HL-60 (cell line): ENCODE results near the gene SLC30A3.

Experiments used
- GABPA ChIP-seq: IDR thresholded peaks from 2 replicates; pipeline ENCODE4 v1.6.1; 2012; ENCODE audit warnings: low read depth
- POLR2AphosphoS5 ChIP-seq: IDR thresholded peaks from 2 replicates; pipeline ENCODE4 v1.6.1; 2012; ENCODE audit warnings: low read depth
- TF ChIP-seq, protein P1 (sequence below): IDR thresholded peaks from one replicate; pipeline ENCODE4 v1.5.1; 2011; ENCODE audit warnings: low read length, control low read depth, inconsistent platforms; ENCODE audit not compliant: insufficient read depth
- TF ChIP-seq, protein P2 (sequence below): IDR thresholded peaks from 2 replicates; pipeline ENCODE4 v1.6.1; 2012; ENCODE audit warnings: low read depth; ENCODE audit not compliant: insufficient replicate concordance

DNA sequence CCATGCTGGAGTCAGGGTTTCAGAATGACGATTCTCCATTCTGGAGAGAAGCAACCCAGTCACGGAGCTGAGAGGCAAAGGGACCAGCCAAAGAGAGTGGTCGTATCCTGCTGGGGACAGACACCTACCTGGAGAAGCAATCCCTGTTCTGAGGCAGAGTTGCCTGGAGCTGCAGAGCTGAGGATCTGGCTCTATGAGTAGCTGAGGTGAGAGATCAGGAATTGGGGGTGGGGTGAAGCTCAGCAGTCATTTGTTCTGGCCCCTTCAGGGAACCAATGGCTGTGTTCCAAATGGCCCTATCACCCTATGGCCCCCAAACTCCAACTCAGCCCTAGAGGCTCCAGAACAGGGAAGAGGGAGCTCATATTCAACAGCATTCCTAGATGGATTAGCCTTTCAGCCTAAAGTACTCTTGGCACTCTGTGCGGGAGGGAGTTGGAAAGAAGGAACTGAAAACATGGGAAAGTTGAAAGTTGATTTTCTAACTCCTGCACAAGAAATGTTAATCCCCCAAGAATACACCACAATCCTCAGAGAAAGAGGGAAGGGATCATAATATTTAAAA lies 54.3 kb downstream of the SLC30A3 start:
- TF ChIP-seq, protein P1, sequence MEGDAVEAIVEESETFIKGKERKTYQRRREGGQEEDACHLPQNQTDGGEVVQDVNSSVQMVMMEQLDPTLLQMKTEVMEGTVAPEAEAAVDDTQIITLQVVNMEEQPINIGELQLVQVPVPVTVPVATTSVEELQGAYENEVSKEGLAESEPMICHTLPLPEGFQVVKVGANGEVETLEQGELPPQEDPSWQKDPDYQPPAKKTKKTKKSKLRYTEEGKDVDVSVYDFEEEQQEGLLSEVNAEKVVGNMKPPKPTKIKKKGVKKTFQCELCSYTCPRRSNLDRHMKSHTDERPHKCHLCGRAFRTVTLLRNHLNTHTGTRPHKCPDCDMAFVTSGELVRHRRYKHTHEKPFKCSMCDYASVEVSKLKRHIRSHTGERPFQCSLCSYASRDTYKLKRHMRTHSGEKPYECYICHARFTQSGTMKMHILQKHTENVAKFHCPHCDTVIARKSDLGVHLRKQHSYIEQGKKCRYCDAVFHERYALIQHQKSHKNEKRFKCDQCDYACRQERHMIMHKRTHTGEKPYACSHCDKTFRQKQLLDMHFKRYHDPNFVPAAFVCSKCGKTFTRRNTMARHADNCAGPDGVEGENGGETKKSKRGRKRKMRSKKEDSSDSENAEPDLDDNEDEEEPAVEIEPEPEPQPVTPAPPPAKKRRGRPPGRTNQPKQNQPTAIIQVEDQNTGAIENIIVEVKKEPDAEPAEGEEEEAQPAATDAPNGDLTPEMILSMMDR: no peak
- TF ChIP-seq GABPA: no peak
- TF ChIP-seq POLR2AphosphoS5: no peak
- TF ChIP-seq, protein P2, sequence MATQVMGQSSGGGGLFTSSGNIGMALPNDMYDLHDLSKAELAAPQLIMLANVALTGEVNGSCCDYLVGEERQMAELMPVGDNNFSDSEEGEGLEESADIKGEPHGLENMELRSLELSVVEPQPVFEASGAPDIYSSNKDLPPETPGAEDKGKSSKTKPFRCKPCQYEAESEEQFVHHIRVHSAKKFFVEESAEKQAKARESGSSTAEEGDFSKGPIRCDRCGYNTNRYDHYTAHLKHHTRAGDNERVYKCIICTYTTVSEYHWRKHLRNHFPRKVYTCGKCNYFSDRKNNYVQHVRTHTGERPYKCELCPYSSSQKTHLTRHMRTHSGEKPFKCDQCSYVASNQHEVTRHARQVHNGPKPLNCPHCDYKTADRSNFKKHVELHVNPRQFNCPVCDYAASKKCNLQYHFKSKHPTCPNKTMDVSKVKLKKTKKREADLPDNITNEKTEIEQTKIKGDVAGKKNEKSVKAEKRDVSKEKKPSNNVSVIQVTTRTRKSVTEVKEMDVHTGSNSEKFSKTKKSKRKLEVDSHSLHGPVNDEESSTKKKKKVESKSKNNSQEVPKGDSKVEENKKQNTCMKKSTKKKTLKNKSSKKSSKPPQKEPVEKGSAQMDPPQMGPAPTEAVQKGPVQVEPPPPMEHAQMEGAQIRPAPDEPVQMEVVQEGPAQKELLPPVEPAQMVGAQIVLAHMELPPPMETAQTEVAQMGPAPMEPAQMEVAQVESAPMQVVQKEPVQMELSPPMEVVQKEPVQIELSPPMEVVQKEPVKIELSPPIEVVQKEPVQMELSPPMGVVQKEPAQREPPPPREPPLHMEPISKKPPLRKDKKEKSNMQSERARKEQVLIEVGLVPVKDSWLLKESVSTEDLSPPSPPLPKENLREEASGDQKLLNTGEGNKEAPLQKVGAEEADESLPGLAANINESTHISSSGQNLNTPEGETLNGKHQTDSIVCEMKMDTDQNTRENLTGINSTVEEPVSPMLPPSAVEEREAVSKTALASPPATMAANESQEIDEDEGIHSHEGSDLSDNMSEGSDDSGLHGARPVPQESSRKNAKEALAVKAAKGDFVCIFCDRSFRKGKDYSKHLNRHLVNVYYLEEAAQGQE: no peak
